ENCODE results near the gene C10orf120.

DNA sequence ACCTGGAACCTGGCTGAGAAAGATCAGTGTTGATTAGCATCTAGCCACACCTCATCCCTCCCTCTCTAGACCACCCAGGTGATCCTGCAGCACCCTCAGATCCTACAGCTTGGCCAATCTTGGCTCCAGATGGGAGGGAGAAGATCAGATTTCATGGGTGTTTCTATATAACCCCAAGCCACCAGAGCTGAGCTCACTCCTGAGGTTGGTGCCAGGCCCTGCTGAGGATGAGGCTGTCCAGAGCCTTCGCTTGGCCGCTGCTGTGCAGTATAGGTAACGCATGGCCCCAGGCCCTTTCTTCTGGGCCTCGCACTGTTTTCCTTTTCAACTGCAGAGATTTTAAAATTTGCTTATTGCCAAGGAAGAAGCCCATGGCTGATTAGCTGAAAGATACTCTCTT lies 27.0 kb downstream of the C10orf120 start:
- TF ChIP-seq CTCF (IDR thresholded peaks at IDR 0.05) (no peak), POLR2A (IDR thresholded peaks at IDR 0.05) (no peak), EP300 (IDR thresholded peaks at IDR 0.05) (no peak), POLR2AphosphoS5 (IDR thresholded peaks at IDR 0.05) (no peak)

Data from suprapubic skin (tissue), 4 donors.